ENCODE measurements around the gene TBC1D4. TPM values are rescaled to one million over a fixed set of nuclear protein-coding genes. Genes with fewer than 3 reads are reported as not detected.
A peak's percentile ranks its signal among the peaks of the same experiment; 100 is the strongest.

Gene TBC1D4
- total and polyA plus RNA-seq, 9 donors, result 14.3 to 24.0 (median 20.3) TPM

GRCh38 chr13:75508002-75508548, 26.1 kb upstream of the TBC1D4 start:
- no peaks in the 10 kb centered on the region for H3K27me3 ChIP-seq (ENCODE audit: control insufficient read depth, insufficient read depth, low read length)

DNA sequence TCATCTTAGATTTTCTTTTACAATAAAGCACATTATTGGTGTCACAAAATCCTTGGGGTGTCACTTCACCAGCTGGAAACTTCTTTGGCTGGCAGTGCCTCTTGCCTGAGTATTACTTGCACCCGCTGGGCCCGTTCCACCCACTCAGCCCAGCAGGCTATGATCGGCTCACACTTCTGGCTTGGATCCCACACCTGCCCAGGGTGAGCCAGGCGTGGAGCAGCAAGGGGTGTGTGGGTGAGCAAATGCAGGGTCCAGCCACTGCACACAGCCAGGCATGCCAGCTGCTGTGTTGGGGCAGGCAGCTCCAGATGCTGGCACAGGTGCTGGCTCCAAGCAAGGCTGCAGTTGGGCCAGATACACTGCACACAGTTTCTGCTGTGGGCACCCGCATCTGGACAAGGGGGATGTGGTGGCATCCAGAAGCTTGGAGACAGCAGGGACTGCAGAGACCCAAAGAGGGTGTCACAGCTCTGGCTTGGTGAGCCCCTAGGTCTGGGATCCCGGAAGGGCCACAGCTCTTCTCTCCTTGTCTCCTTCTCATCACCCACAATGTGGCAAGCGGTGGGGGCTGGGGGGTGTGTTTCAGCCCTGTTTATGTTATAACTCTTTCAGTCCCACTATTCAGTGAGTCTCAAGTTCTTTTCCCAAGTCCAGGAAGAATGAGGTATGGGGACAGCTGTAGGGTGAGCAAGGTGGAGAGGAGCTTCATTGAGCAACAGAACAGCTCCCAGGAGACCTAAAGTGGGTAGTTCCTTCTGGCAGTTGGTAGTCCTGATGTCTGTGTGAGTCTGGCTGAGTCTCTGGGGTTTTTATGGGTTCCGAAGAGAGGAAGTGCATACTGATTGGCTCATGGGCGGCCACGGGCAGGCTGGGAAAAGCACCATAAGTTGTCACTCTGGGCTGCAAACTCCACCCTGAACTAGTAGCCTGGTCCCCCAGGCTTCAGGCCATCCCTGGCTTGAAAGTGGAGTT, 25.3 kb upstream of the TBC1D4 start:
- H3K36me3 ChIP-seq (ENCODE audit: control insufficient read depth, insufficient read depth, low read length), result no peaks in the 10 kb centered on the region
- H3K4me3 ChIP-seq (ENCODE audit: low read length), result no peak overlapping the region
- peaks cover 4% of the 10 kb centered on the region for H3K4me1 ChIP-seq (ENCODE audit: control insufficient read depth, insufficient read depth, low read length)
- WGBS (ENCODE audit: insufficient coverage), result 70% methylated on average over 8 of the region's 10 CpGs
- peak; percentile 36 for DNase-seq
- no peaks in the 10 kb centered on the region for H3K9me3 ChIP-seq (replicated peaks; ENCODE audit: control insufficient read depth, low read depth, low read length)
- H3K27ac ChIP-seq (ENCODE audit: low read length), result no peak overlapping the region
- H3K27me3 ChIP-seq (ENCODE audit: control insufficient read depth, insufficient read depth, low read length), result no peaks in the 10 kb centered on the region

More at GRCh38 chr13:75508002-75508548, 26.1 kb upstream of the TBC1D4 start:
- peaks cover 4% of the 10 kb centered on the region for H3K4me1 ChIP-seq (ENCODE audit: control insufficient read depth, insufficient read depth, low read length)
- H3K9me3 ChIP-seq (replicated peaks; ENCODE audit: control insufficient read depth, low read depth, low read length), result no peaks in the 10 kb centered on the region
- no peak for DNase-seq
- 72% methylated on average over 4 of the region's 6 CpGs for WGBS (ENCODE audit: insufficient coverage)
- no peak overlapping the region for H3K4me3 ChIP-seq (ENCODE audit: low read length)
- no peak overlapping the region for H3K27ac ChIP-seq (ENCODE audit: low read length)
- no peaks in the 10 kb centered on the region for H3K36me3 ChIP-seq (ENCODE audit: control insufficient read depth, insufficient read depth, low read length)

DNA sequence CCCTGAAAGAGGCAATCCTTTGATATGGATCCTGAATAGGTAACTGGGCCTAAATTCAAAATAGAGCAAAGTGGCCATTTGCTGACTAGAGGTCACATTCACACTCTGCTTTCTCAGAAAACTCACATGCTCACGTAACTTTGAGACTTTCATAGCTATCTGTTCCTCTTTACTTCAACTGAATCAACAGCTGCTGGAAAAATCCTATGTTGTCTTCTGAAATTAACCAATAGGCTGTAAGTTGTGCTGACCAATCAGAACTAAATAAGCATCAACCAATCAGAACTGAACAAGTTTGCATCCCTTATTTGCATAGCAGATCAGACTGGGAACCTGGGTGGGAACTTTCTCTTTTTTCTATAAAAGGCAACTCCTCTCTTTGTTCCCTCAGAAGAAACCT, 24.0 kb upstream of the TBC1D4 start:
- 83% methylated on average over 1 of the region's 1 CpG for WGBS (ENCODE audit: insufficient coverage)
- Histone ChIP-seq H3K4me3 (ENCODE audit: low read length) (no peak overlapping the region), H3K9me3 (replicated peaks; ENCODE audit: control insufficient read depth, low read depth, low read length) (no peaks in the 10 kb centered on the region), H3K27ac (ENCODE audit: low read length) (no peak overlapping the region), H3K36me3 (ENCODE audit: control insufficient read depth, insufficient read depth, low read length) (no peaks in the 10 kb centered on the region), H3K27me3 (ENCODE audit: control insufficient read depth, insufficient read depth, low read length) (no peaks in the 10 kb centered on the region), H3K4me1 (ENCODE audit: control insufficient read depth, insufficient read depth, low read length) (peaks cover 4% of the 10 kb centered on the region)
- DNase-seq, result peak; percentile 29

GRCh38 chr13:75505327-75505726, 23.4 kb upstream of the TBC1D4 start:
- 33% methylated on average over 1 of the region's 3 CpGs for WGBS (ENCODE audit: insufficient coverage)
- Histone ChIP-seq H3K36me3 (ENCODE audit: control insufficient read depth, insufficient read depth, low read length) (no peaks in the 10 kb centered on the region), H3K9me3 (replicated peaks; ENCODE audit: control insufficient read depth, low read depth, low read length) (no peaks in the 10 kb centered on the region), H3K4me3 (ENCODE audit: low read length) (no peak overlapping the region), H3K27ac (ENCODE audit: low read length) (no peak overlapping the region), H3K4me1 (ENCODE audit: control insufficient read depth, insufficient read depth, low read length) (peaks cover 4% of the 10 kb centered on the region), H3K27me3 (ENCODE audit: control insufficient read depth, insufficient read depth, low read length) (no peaks in the 10 kb centered on the region)
- peak; percentile 79 for DNase-seq

DNA sequence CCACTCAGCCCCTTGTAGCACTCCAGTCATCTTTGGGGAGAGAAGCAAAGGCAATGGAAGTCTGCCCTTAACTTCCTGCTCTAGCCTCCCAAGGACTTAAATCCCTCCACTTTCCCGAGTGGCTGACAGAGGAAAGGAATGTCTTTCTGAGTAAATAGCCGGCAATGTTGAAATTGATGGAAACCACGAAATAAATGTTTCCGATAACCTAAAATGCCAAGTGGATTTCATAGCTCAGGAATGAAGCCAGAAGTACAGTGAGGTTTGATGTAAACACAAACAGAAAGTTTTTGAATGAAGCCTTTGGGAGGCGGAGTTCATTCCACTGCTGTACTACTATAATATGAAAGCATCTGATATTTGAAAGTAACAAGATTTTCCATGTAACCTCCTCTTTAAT, 14.0 kb upstream of the TBC1D4 start:
- no peak overlapping the region for H3K4me3 ChIP-seq (ENCODE audit: low read length)
- no peak for DNase-seq
- no peaks in the 10 kb centered on the region for H3K36me3 ChIP-seq (ENCODE audit: control insufficient read depth, insufficient read depth, low read length)
- no peak overlapping the region for H3K27ac ChIP-seq (ENCODE audit: low read length)
- no peaks in the 10 kb centered on the region for H3K27me3 ChIP-seq (ENCODE audit: control insufficient read depth, insufficient read depth, low read length)
- H3K4me1 ChIP-seq (ENCODE audit: control insufficient read depth, insufficient read depth, low read length), result no peaks in the 10 kb centered on the region
- no peaks in the 10 kb centered on the region for H3K9me3 ChIP-seq (replicated peaks; ENCODE audit: control insufficient read depth, low read depth, low read length)
- 80% methylated on average over 1 of the region's 5 CpGs for WGBS (ENCODE audit: insufficient coverage)

GRCh38 chr13:75494491-75494890, 12.5 kb upstream of the TBC1D4 start:
- WGBS (ENCODE audit: insufficient coverage), result 71% methylated on average over 1 of the region's 1 CpG
- H3K9me3 ChIP-seq (replicated peaks; ENCODE audit: control insufficient read depth, low read depth, low read length), result no peaks in the 10 kb centered on the region
- H3K4me1 ChIP-seq (ENCODE audit: control insufficient read depth, insufficient read depth, low read length), result no peaks in the 10 kb centered on the region
- H3K36me3 ChIP-seq (ENCODE audit: control insufficient read depth, insufficient read depth, low read length), result no peaks in the 10 kb centered on the region
- H3K4me3 ChIP-seq (ENCODE audit: low read length), result no peak overlapping the region
- H3K27me3 ChIP-seq (ENCODE audit: control insufficient read depth, insufficient read depth, low read length), result no peaks in the 10 kb centered on the region
- H3K27ac ChIP-seq (ENCODE audit: low read length), result no peak overlapping the region
- no peak for DNase-seq

- no peak for DNase-seq
- Histone ChIP-seq H3K27ac (ENCODE audit: low read length) (no peak overlapping the region), H3K27me3 (ENCODE audit: control insufficient read depth, insufficient read depth, low read length) (no peaks in the 10 kb centered on the region), H3K9me3 (replicated peaks; ENCODE audit: control insufficient read depth, low read depth, low read length) (no peaks in the 10 kb centered on the region), H3K36me3 (ENCODE audit: control insufficient read depth, insufficient read depth, low read length) (no peaks in the 10 kb centered on the region), H3K4me1 (ENCODE audit: control insufficient read depth, insufficient read depth, low read length) (no peaks in the 10 kb centered on the region), H3K4me3 (ENCODE audit: low read length) (no peak overlapping the region)
Measured at GRCh38 chr13:75493156-75493555, 11.2 kb upstream of the TBC1D4 start.

GRCh38 chr13:75492389-75492788, 10.4 kb upstream of the TBC1D4 start:
- Histone ChIP-seq H3K4me1 (ENCODE audit: control insufficient read depth, insufficient read depth, low read length) (no peaks in the 10 kb centered on the region), H3K4me3 (ENCODE audit: low read length) (no peak overlapping the region), H3K36me3 (ENCODE audit: control insufficient read depth, insufficient read depth, low read length) (no peaks in the 10 kb centered on the region), H3K9me3 (replicated peaks; ENCODE audit: control insufficient read depth, low read depth, low read length) (no peaks in the 10 kb centered on the region), H3K27ac (ENCODE audit: low read length) (no peak overlapping the region), H3K27me3 (ENCODE audit: control insufficient read depth, insufficient read depth, low read length) (no peaks in the 10 kb centered on the region)
- WGBS (ENCODE audit: insufficient coverage), result 100% methylated on average over 3 of the region's 5 CpGs
- no peak for DNase-seq

GRCh38 chr13:75491376-75491775, 9.4 kb upstream of the TBC1D4 start:
- WGBS (ENCODE audit: insufficient coverage), result no CpG with 5 or more reads among the region's 2 CpGs
- H3K27ac ChIP-seq (ENCODE audit: low read length), result no peak overlapping the region
- H3K36me3 ChIP-seq (ENCODE audit: control insufficient read depth, insufficient read depth, low read length), result no peaks in the 10 kb centered on the region
- DNase-seq, result no peak
- no peaks in the 10 kb centered on the region for H3K27me3 ChIP-seq (ENCODE audit: control insufficient read depth, insufficient read depth, low read length)
- H3K4me3 ChIP-seq (ENCODE audit: low read length), result no peak overlapping the region
- no peaks in the 10 kb centered on the region for H3K9me3 ChIP-seq (replicated peaks; ENCODE audit: control insufficient read depth, low read depth, low read length)
- no peaks in the 10 kb centered on the region for H3K4me1 ChIP-seq (ENCODE audit: control insufficient read depth, insufficient read depth, low read length)

DNA sequence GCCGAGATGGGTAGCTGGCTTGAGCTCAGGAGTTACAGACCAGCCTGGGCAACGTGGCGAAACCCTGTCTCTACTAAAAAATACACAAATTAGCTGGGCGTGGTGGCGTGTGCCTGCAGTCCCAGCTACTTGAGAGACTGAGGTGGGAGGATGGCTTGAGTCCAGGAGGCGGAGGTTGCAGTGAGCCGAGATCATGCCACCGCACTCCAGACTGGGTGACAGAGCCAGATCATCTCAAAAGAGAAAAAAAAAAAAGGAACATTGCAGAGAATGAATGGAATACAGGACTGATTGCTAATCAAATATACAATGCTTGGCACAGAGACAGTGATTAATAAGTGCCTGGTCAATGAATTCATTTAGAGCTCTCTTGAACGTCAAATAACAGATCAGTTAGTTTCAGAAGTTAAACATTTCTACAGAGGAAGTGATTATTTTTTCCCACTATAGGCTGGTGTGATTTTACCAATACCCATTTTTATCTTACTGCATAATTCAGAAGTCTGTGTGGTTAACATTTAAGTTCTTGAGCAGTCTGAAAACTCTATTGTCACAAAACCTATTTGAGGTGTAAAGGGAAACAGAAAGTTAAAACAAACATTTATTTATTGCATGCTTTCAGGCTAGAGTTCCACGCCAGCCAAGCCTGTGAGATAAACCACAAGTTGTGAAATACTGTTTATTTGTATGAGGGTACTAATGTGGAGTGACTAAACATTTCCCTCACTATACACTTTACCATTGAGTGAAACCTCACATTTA, 7.7 kb upstream of the TBC1D4 start:
- no peaks in the 10 kb centered on the region for H3K36me3 ChIP-seq (ENCODE audit: control insufficient read depth, insufficient read depth, low read length)
- no peaks in the 10 kb centered on the region for H3K4me1 ChIP-seq (ENCODE audit: control insufficient read depth, insufficient read depth, low read length)
- no peaks in the 10 kb centered on the region for H3K27me3 ChIP-seq (ENCODE audit: control insufficient read depth, insufficient read depth, low read length)
- no peak for DNase-seq
- no peaks in the 10 kb centered on the region for H3K9me3 ChIP-seq (replicated peaks; ENCODE audit: control insufficient read depth, low read depth, low read length)
- WGBS (ENCODE audit: insufficient coverage), result 72% methylated on average over 6 of the region's 10 CpGs
- no peak overlapping the region for H3K27ac ChIP-seq (ENCODE audit: low read length)
- H3K4me3 ChIP-seq (ENCODE audit: low read length), result no peak overlapping the region

All from muscle of leg (tissue), 11 donors.